ENCODE measurements around the gene GLYATL3.
A peak's percentile ranks its signal among the peaks of the same experiment; 100 is the strongest.

GLYATL3 gene

GRCh38 chr6:49499623-49500022 is at the start of gene GLYATL3:
TSS of gene GLYATL3 (plus strand) at chr6:49499923. CDS start at chr6:49511991, 12,068 bp downstream.
- H3K36me3 ChIP-seq (ENCODE audit: control insufficient read depth, insufficient read depth, low read length): no peaks in the 10 kb centered on the region
- no peak for DNase-seq (ENCODE audit: low read depth, low spot score)
- H3K9me3 ChIP-seq (ENCODE audit: control insufficient read depth, insufficient read depth, low read length): no peaks in the 10 kb centered on the region
- no peaks in the 10 kb centered on the region for H3K4me1 ChIP-seq (ENCODE audit: control insufficient read depth, insufficient read depth, low read length)
- H3K4me3 ChIP-seq (ENCODE audit: low read length): no peak within 1 kb of the TSS
- no peaks in the 10 kb centered on the region for H3K27me3 ChIP-seq (ENCODE audit: control insufficient read depth, insufficient read depth, low read length)
- WGBS (ENCODE audit: insufficient coverage, insufficient read length): no CpG with 5 or more reads among the region's 2 CpGs
- H3K27ac ChIP-seq (ENCODE audit: low read length): no peak within 1 kb of the TSS

- WGBS (ENCODE audit: insufficient coverage, insufficient read length): no CpG with 5 or more reads among the region's 2 CpGs
- Histone ChIP-seq H3K36me3 (ENCODE audit: control insufficient read depth, insufficient read depth, low read length) (no peaks in the 10 kb centered on the region; the same call in 1 of the 2 replicates), H3K9me3 (ENCODE audit: control insufficient read depth, insufficient read depth, low read length) (no peaks in the 10 kb centered on the region), H3K27ac (ENCODE audit: low read length) (no peak overlapping the region), H3K4me1 (ENCODE audit: control insufficient read depth, insufficient read depth, low read length) (no peaks in the 10 kb centered on the region), H3K4me3 (ENCODE audit: low read length) (no peak overlapping the region), H3K27me3 (ENCODE audit: control insufficient read depth, insufficient read depth, low read length) (no peaks in the 10 kb centered on the region)
- DNase-seq (ENCODE audit: low read depth, low spot score): no peak
Observed at GRCh38 chr6:49453221-49453620, 46.5 kb upstream of the GLYATL3 start.

- H3K27me3 ChIP-seq (ENCODE audit: control insufficient read depth, insufficient read depth, low read length): no peaks in the 10 kb centered on the region
- WGBS (ENCODE audit: insufficient coverage, insufficient read length): 100% methylated on average over 2 of the region's 3 CpGs
- no peak for DNase-seq (ENCODE audit: low read depth, low spot score)
- H3K4me3 ChIP-seq (ENCODE audit: low read length): no peak overlapping the region
- no peak overlapping the region for H3K27ac ChIP-seq (ENCODE audit: low read length)
- no peaks in the 10 kb centered on the region for H3K4me1 ChIP-seq (ENCODE audit: control insufficient read depth, insufficient read depth, low read length)
- no peaks in the 10 kb centered on the region; the same call in 1 of the 2 replicates for H3K36me3 ChIP-seq (ENCODE audit: control insufficient read depth, insufficient read depth, low read length)
- no peaks in the 10 kb centered on the region for H3K9me3 ChIP-seq (ENCODE audit: control insufficient read depth, insufficient read depth, low read length)
Observed at GRCh38 chr6:49454787-49455709, 44.7 kb upstream of the GLYATL3 start.

GRCh38 chr6:49457771-49458170 is 42.0 kb upstream of the GLYATL3 start:
- WGBS (ENCODE audit: insufficient coverage, insufficient read length): no CpG with 5 or more reads among the region's 4 CpGs
- DNase-seq (ENCODE audit: low read depth, low spot score): no peak
- no peak overlapping the region for H3K4me3 ChIP-seq (ENCODE audit: low read length)
- no peaks in the 10 kb centered on the region; the same call in 1 of the 2 replicates for H3K36me3 ChIP-seq (ENCODE audit: control insufficient read depth, insufficient read depth, low read length)
- no peaks in the 10 kb centered on the region for H3K9me3 ChIP-seq (ENCODE audit: control insufficient read depth, insufficient read depth, low read length)
- no peaks in the 10 kb centered on the region for H3K27me3 ChIP-seq (ENCODE audit: control insufficient read depth, insufficient read depth, low read length)
- H3K27ac ChIP-seq (ENCODE audit: low read length): no peak overlapping the region
- H3K4me1 ChIP-seq (ENCODE audit: control insufficient read depth, insufficient read depth, low read length): no peaks in the 10 kb centered on the region

- Histone ChIP-seq H3K27ac (ENCODE audit: low read length) (no peak overlapping the region), H3K9me3 (ENCODE audit: control insufficient read depth, insufficient read depth, low read length) (no peaks in the 10 kb centered on the region), H3K4me3 (ENCODE audit: low read length) (no peak overlapping the region), H3K36me3 (ENCODE audit: control insufficient read depth, insufficient read depth, low read length) (no peaks in the 10 kb centered on the region), H3K27me3 (ENCODE audit: control insufficient read depth, insufficient read depth, low read length) (no peaks in the 10 kb centered on the region), H3K4me1 (ENCODE audit: control insufficient read depth, insufficient read depth, low read length) (no peaks in the 10 kb centered on the region)
- WGBS (ENCODE audit: insufficient coverage, insufficient read length): no CpG with 5 or more reads among the region's 3 CpGs
- DNase-seq (ENCODE audit: low read depth, low spot score): no peak
Observed at GRCh38 chr6:49462071-49462470, 37.7 kb upstream of the GLYATL3 start.

- no peaks in the 10 kb centered on the region for H3K27me3 ChIP-seq (ENCODE audit: control insufficient read depth, insufficient read depth, low read length)
- H3K9me3 ChIP-seq (ENCODE audit: control insufficient read depth, insufficient read depth, low read length): no peaks in the 10 kb centered on the region
- no peaks in the 10 kb centered on the region for H3K36me3 ChIP-seq (ENCODE audit: control insufficient read depth, insufficient read depth, low read length)
- no peak overlapping the region for H3K27ac ChIP-seq (ENCODE audit: low read length)
- WGBS (ENCODE audit: insufficient coverage, insufficient read length): 100% methylated on average over 1 of the region's 7 CpGs
- H3K4me3 ChIP-seq (ENCODE audit: low read length): peak overlapping the region; percentile 91
- DNase-seq (ENCODE audit: low read depth, low spot score): no peak
- H3K4me1 ChIP-seq (ENCODE audit: control insufficient read depth, insufficient read depth, low read length): no peaks in the 10 kb centered on the region
Observed at GRCh38 chr6:49462599-49462926, 37.2 kb upstream of the GLYATL3 start.

- Histone ChIP-seq H3K27me3 (ENCODE audit: control insufficient read depth, insufficient read depth, low read length) (no peaks in the 10 kb centered on the region), H3K9me3 (ENCODE audit: control insufficient read depth, insufficient read depth, low read length) (no peaks in the 10 kb centered on the region), H3K4me3 (ENCODE audit: low read length) (peak within 1 kb of the TSS; percentile 91), H3K4me1 (ENCODE audit: control insufficient read depth, insufficient read depth, low read length) (no peaks in the 10 kb centered on the region), H3K27ac (ENCODE audit: low read length) (no peak within 1 kb of the TSS), H3K36me3 (ENCODE audit: control insufficient read depth, insufficient read depth, low read length) (no peaks in the 10 kb centered on the region)
- WGBS (ENCODE audit: insufficient coverage, insufficient read length): no CpG with 5 or more reads among the region's 37 CpGs
- DNase-seq (ENCODE audit: low read depth, low spot score): peak; percentile 88
Observed at GRCh38 chr6:49462927-49463611, 36.7 kb upstream of the GLYATL3 start, which contains the start of the genes CENPQ and MMUT. TSS of gene CENPQ (plus strand) at chr6:49463370. CDS start at chr6:49470177, 6,807 bp downstream. TSS of gene MMUT (minus strand) at chr6:49463253. CDS start at chr6:49459466, 3,787 bp downstream.

GRCh38 chr6:49463612-49463967 is 36.1 kb upstream of the GLYATL3 start:
- DNase-seq (ENCODE audit: low read depth, low spot score): no peak
- Histone ChIP-seq H3K36me3 (ENCODE audit: control insufficient read depth, insufficient read depth, low read length) (no peaks in the 10 kb centered on the region), H3K27ac (ENCODE audit: low read length) (no peak overlapping the region), H3K9me3 (ENCODE audit: control insufficient read depth, insufficient read depth, low read length) (no peaks in the 10 kb centered on the region), H3K27me3 (ENCODE audit: control insufficient read depth, insufficient read depth, low read length) (no peaks in the 10 kb centered on the region), H3K4me1 (ENCODE audit: control insufficient read depth, insufficient read depth, low read length) (no peaks in the 10 kb centered on the region), H3K4me3 (ENCODE audit: low read length) (peak overlapping the region; percentile 91; the same call in 1 of the 2 replicates)
- WGBS (ENCODE audit: insufficient coverage, insufficient read length): no CpG with 5 or more reads among the region's 4 CpGs

GRCh38 chr6:49464691-49465090 is 35.0 kb upstream of the GLYATL3 start:
- WGBS (ENCODE audit: insufficient coverage, insufficient read length): no CpG with 5 or more reads among the region's 2 CpGs
- Histone ChIP-seq H3K36me3 (ENCODE audit: control insufficient read depth, insufficient read depth, low read length) (no peaks in the 10 kb centered on the region), H3K27ac (ENCODE audit: low read length) (no peak overlapping the region), H3K27me3 (ENCODE audit: control insufficient read depth, insufficient read depth, low read length) (no peaks in the 10 kb centered on the region), H3K4me3 (ENCODE audit: low read length) (no peak overlapping the region), H3K4me1 (ENCODE audit: control insufficient read depth, insufficient read depth, low read length) (no peaks in the 10 kb centered on the region), H3K9me3 (ENCODE audit: control insufficient read depth, insufficient read depth, low read length) (no peaks in the 10 kb centered on the region)
- no peak for DNase-seq (ENCODE audit: low read depth, low spot score)

GRCh38 chr6:49468042-49468441 is 31.7 kb upstream of the GLYATL3 start:
- no peak for DNase-seq (ENCODE audit: low read depth, low spot score)
- H3K36me3 ChIP-seq (ENCODE audit: control insufficient read depth, insufficient read depth, low read length): no peaks in the 10 kb centered on the region
- no CpG with 5 or more reads among the region's 9 CpGs for WGBS (ENCODE audit: insufficient coverage, insufficient read length)
- no peaks in the 10 kb centered on the region for H3K27me3 ChIP-seq (ENCODE audit: control insufficient read depth, insufficient read depth, low read length)
- H3K9me3 ChIP-seq (ENCODE audit: control insufficient read depth, insufficient read depth, low read length): no peaks in the 10 kb centered on the region
- no peak overlapping the region for H3K4me3 ChIP-seq (ENCODE audit: low read length)
- H3K4me1 ChIP-seq (ENCODE audit: control insufficient read depth, insufficient read depth, low read length): no peaks in the 10 kb centered on the region
- H3K27ac ChIP-seq (ENCODE audit: low read length): no peak overlapping the region
